Activated naive CD8-positive, alpha-beta T cell treated with anti-CD3 and anti-CD28 coated beads, Interleukin-2, amount 50 U/mL, for 16 hours (primary cell): ENCODE measurements around the gene IL5.
"Not testable (repeated sequence)": the region's sequence is repeated elsewhere in the genome, so short reads cannot be mapped to it uniquely, and the experiment has no call there.

Experiments
- DNase-seq: peaks from one replicate; pipeline ENCODE4 v3.0.0-alpha.2; 2020; ENCODE audit warnings: low read depth, low spot score

The IL5 gene

DNA sequence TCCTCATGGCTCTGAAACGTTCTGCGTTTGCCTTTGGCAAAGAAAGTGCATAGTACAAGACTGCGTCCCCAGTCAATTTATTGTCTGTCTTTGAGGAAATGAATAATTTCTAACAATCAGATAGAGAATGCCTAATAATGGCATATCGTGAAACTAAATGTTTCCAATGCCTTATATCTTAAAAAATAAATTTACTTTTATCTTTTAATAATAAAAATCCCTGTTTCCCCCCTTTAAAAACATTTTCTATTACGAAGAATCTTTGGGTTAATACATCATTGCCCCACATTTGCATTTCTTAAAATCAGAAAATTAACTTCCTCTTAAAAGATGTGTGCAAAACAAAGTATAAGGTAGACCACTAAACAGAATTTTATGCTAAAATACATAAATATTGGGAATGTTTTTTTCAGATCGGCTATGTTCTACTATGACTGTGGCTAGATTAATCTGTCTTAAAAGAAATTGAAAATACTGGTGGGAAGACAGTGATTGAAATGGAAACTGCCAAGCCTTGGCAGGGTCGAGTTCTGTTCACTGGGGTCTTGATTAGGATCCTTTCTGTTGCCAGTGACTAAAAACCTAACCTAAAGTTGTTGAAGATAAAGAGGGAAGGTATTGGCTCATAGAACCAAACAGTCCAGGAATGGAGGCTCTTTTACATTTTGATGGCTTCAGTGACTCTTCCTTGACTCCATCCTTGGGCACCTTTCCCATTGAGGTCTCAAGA, at the start of gene IL5:
IL5 (minus strand) TSS at position 51 of the 730 bp plus-strand sequence; CDS start at position 7, 44 bp downstream.
- DNase-seq, result no peak

DNA sequence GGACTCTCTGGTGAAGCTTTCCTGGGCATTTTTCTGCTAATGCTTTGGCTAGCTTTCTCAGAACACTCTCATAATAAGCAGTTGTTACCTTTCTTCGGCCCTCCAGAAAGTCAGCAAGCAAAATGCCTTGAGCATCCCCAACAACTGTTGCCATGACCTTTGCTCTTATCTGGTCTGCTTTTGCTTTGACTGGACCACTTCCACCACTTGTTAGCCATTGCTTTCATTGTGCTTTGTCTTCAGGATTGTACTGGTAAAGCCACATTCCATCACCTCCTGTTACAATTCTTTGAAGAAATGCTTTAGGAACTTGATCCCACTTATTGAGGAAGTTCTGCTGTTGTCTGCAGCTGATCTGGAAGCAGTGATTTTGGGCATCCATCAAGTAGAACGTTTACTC, 49.2 kb upstream of the IL5 start:
- DNase-seq, result no peak

DNA sequence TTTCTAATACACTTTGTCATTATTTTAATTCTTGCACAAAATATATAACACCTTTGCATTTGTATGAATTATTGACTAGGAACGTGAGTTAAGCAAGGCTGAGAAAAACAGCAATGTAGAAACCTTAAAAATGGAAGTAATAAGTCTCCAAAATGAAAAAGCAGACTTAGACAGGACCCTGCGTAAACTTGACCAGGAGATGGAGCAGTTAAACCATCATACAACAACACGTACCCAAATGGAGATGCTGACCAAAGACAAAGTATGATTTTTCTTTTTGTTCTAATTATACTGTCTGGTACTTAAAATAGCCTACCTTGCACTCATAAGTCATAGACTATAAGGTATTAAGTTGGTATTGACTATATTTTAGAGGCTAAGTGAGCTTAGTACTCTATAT, 47.8 kb upstream of the IL5 start:
- no peak for DNase-seq

DNA sequence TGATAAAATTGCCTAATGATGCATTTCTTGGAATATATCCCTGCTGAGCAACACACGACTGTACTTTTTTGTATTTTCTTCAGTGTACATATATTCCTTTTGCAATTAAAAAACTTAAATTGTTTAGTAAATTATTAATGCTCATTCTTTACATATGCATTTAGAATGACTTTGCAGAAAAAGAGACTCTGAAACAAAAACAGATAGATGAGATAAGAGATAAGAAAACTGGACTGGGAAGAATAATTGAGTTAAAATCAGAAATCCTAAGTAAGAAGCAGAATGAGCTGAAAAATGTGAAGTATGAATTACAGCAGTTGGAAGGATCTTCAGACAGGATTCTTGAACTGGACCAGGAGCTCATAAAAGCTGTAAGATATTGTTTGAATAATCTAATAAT, 46.1 kb upstream of the IL5 start:
- DNase-seq, result no peak

DNA sequence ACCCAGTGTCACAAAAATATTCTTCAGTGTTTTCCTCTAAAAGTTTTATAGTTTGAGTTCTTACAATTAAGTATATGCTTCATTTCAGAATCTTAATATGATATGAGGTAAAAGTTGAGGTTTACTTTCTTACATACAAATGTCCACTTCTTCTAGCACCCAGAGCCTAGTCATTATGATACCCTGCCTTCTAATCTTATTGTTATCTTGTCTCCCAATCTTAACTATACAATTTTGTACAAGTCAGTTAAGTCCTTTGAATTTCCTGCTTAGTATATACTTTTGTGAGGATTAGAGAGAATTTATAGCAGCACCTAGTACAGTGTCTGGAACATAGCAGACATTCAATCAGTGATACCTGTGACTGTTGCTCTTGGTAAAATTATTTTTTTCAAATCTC, 42.7 kb upstream of the IL5 start:
- DNase-seq, result no peak

DNA sequence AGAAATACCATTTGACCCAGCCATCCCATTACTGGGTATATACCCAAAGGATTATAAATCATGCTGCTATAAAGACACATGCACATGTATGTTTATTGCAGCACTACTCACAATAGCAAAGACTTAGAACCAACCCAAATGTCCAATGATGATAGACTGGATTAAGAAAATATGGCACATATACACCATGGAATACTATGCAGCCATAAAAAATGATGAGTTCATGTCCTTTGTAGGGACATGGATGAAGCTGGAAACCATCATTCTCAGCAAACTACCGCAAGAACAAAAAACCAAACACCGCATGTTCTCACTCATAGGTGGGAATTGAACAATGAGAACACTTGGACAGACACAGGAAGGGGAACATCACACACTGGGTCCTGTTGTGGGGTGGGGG, 41.2 kb upstream of the IL5 start:
- DNase-seq, result not testable (repeated sequence)

DNA sequence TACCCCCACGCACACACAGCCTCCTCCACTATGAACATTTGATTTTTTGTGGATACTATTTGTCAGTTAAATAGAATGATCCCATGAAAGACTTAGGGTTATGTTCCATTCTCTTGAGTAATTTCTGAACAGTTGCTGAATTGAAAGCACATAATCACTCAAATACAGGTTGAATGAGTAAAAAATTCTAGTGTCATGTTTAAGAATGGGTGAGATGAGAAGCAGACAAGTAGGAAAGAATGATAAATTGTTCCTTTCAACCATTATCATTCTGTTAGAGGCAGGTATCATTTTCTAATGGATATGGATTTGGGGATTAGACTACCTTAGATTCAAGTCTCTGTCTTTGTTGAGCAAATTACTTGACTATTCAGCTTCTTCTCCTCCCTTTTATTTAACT, 32.8 kb upstream of the IL5 start:
- DNase-seq, result no peak

DNA sequence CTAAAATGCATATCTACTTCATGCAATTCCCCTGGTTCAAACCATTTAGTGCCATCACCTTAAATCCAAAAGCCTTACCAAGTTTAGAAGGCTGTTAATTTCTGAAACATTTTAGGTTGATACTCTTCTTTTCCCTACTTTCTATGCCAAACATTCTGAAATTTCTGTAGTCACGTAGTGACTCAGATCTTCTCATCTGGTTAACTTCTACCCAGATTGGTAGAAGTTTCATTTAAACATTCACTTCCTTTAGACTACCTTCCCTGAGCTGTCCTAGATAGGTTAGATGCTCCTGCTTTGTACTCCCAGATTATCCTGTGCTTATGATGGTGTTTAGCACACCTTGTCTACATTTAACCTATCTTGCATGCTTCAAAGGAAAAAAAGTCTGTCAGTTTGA, 23.3 kb upstream of the IL5 start:
- no peak for DNase-seq

DNA sequence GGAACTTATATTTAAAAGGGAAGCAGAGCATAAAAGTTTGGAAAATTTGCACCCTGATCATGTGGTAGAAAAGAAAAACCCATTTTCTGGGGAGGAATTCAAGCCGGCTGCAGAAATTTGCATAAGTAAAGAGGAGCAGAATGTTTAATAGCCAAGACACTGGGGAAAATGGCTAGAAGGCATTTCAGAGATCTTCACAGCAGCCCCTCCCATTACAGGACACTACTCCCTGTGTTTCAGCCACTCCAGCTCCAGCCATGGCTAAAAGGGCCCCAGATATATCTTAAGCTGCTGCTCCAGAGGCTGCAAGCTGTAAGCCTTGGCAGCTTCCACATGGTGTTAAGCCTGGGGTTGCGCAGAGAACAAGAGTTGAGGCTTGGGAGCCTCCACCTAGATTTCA, 21.2 kb upstream of the IL5 start:
- not testable (repeated sequence) for DNase-seq

DNA sequence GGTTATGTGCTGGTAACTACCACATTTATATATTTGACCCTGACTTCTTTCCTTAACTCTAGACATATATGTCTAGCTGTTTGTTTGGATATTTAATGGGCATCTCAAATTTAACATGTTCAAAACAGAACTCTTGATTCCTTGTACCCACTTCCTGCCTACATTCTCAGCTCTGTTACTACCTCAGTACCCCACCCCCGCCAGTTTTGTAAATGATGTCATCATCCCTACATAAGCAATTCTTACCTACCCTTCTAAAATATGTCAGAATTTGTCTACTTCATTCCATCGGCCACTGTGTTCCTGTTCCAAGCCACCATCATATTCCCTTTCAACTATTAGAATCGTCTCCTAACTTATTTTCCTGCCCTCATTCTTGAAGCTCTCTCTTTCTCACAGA, 18.3 kb upstream of the IL5 start:
- DNase-seq, result no peak

DNA sequence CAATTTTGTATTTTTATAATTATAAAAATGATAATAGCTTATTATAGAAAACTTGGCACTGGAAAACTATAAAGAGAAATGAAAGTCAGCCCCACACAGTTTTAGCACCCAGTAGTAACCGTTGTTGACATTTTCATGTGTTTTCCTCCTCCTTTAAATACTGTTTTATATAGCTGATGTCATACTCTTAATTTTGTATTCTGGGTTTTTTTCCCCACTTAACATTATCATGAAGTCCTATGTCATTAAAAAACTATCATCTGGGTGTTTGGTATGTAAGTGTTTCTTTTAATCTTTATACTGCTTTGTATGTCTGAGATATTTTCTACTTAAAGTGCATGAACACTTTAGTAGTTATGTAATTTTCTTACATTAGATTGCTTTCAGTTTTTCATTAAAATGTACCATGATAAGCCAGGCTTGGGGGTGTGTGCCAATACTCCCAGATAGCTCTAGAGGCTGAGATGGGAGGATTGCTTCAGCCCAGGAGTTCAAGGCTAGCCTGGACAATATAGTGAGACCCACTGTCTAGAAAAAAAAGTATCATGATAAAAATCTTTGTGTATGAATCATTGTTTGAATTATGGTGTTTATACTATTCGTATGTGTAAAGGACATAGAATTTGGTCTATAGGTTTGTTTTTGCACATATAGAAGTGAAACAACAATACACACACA, 16.2 kb upstream of the IL5 start:
- no peak for DNase-seq

DNA sequence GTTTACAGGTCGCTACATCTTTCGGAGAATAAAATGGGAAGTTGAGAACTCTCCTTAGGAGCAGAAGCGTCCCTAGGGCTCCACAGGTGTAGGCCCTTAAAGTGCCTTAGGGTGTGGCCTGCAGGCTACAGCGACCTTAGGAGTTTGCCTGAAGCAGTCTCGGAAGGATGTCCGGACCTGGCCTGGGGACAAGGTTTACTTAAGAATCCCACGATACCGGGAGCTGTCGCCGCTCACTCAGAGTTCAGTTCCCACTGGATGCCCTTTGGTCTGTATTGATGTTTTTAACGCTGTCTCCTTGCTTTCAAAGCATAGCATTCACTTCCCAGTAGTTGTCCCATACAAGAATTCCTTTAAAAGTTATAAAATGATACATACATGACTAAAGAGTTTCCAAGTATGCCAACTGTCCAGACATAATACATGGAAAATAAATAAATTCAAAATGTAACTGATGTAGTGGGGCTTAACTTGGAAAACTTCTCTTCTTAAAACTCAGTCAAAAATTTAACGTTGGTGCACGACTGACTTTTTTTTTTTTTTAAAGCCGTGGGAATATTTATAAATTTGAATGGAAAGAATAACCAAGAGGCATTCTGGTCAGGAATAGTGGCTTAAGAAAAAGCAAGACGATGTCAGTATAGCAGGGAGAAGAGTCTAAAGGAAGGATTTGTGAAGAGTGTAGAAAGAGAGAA, 14.3 kb upstream of the IL5 start:
- DNase-seq, result no peak

DNA sequence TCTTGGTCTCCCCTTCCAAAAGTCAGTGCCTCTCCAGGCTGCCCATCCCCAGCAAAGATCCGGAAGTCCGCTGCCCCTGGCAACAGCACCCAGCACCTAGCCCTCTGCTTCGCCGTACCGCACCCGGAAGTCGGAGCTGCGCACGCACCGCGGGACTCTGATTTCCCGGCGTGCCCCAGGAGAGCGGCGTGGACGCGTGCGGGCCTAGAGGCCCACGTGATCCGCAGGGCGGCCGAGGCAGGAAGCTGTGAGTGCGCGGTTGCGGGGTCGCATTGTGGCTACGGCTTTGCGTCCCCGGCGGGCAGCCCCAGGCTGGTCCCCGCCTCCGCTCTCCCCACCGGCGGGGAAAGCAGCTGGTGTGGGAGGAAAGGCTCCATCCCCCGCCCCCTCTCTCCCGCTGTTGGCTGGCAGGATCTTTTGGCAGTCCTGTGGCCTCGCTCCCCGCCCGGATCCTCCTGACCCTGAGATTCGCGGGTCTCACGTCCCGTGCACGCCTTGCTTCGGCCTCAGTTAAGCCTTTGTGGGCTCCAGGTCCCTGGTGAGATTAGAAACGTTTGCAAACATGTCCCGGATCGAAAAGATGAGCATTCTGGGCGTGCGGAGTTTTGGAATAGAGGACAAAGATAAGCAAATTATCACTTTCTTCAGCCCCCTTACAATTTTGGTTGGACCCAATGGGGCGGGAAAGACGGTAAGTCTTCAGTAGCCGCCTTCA, 13.6 kb upstream of the IL5 start, which contains the start of gene RAD50:
RAD50 (plus strand) TSS at position 215 of the 715 bp plus-strand sequence; CDS start at position 563, 348 bp downstream.
- DNase-seq, result peak; percentile 89

DNA sequence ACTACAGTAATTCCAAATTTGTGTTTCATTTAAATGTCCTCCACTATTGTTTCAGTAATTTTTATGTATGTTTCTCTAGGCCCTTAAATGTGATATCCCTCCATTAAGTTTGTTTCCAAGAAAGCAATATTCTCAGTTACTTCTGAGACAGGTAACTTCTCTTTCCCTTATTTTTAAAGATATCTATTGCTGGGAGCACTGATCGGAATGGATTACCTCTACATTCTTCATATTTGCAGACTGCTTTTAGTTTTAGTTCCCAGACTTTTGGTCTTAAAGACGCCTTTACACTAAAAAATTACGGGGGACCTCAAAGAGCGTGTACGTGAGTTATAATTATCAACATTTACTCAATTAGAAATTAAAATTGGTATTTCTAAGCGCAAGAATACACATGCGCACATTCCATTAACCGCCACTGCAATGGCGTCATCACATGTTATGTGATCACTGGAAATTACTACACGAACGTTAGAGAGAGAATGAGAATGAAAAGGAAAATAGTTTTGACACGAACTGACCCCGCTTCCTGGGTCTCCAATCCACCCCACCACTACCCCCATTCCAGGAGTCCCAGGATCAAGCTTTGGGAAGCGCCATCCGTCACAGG, 12.9 kb upstream of the IL5 start:
- no peak for DNase-seq

DNA sequence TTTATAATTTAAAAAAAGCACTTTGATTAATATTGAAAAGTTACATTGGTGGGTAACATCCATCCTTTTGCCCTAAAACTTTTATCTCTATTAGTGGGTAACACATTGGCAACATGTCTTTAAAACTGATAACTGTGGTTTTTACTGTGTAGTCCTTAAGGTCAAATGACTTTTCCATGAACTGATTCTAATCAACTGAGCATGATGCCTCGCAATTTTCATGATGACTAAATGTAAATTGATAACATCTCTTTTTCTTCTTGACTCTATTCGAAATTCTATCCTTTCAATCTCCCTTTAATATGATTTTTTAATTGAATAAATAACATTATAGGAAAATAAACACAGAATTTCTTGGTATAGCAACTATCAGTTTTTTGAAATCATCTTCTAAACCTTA, 6.3 kb upstream of the IL5 start:
- no peak for DNase-seq

DNA sequence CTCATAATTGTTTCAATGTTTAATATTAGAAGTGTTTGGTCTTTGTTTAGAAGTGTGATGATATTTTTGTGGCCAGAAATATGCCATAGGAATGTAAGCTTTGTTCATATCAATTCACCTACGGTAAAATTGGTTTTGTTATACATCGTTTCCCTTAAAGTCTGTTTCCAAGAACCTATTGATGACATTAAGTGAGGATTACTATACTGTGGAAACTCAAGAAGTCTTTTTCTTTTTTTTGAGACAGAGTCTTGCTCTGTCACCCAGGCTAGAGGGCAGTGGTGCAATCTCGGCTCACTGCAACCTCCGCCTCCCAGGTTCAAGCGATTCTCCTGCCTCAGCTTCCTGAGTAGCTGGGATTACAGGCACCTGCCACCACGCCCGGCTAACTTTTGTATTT, 5.5 kb upstream of the IL5 start:
- DNase-seq, result not testable (repeated sequence)

DNA sequence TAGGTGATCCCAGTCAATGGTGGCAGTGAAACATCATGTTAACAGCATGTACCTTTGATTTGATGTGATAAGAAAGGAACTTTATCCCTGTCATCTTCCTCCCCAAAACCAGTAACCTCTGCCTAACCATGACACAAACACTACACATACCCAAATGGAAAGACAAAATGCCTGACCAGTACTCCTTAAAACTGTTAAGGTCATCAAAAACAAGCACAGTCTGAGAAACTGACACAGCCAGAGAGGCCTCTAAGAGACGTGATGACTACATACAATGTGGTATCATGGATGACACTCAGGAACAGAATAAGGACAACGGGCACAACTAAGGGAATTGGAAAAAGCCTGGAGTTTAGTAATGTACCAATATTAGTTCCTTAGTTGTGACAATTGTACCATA, 3.9 kb upstream of the IL5 start:
- no peak for DNase-seq

DNA sequence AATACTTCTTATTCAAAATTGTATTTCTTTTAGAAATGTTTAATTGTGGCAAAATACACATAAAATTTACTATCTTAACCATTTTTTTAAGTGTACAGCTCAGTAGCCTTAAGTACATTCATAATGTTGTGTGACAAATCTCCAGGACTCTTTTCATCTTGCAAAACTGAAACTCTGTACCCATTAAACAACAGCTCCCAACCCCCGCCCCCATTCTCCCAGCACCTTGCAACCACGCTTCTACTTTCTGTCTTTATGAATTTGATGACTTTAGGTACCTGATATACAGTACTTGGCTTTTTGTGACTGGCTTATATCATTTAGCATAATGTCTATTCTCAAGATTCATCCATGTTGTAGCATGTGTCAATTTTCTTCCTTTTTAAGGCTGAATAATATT, 2.8 kb upstream of the IL5 start:
- no peak for DNase-seq

DNA sequence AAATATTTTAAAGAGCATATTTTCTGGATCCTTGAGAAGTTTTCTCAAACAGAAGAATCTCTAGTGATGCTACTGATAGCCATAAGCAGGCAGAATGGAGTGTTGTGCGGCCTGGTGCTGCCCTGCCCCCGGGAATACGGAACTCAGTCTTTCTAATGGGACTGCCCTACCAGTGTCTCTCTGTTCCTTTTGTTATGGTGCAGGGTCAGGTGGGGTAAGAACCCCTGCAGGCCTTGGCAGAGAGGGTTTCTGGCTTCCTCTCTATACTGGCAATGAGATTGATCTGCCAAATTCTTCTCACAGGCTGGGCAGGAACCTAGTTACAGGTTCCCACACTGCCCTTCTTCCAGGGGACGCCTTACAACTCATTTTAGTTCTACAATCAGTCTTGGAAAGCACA, 2.6 kb downstream of the IL5 start:
- no peak for DNase-seq

DNA sequence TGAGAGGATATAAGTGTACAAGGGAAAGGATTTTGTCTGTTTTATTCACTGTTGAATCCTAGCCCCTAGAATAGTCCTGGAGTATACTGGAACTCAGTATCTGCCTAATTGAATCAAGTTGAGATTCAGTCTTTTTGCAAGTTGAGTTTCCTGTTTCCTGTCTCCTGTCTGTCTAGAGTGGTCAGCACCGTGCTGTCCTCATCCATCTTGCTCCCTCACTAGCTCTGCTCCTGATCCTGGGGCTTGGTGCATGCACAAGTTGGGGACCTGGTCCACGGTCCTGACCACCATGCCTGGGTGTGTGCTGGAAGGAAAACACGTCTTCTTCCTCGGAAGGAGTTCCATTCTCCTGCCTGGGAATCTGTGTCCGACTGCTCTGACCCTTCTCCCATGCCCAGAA, 3.2 kb downstream of the IL5 start:
- no peak for DNase-seq

DNA sequence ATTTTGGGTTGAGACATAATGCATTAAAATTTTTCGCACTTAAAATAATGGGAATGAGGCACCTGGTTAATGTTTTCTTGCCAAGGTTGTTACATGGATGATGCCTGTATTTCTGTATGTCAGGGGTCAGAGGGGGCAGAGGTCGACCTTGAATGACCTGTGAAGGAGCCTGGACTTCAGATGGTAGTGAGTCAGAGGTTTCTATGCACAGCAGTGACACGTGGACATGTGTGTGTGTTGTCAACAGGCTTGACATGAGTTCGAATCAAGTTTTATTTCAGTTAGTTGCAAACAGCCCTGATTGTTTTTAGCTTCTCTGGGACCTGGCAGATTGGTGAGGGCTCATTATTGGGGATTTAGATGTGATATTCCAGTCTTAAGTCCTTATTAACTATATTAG, 3.6 kb downstream of the IL5 start:
- no peak for DNase-seq

DNA sequence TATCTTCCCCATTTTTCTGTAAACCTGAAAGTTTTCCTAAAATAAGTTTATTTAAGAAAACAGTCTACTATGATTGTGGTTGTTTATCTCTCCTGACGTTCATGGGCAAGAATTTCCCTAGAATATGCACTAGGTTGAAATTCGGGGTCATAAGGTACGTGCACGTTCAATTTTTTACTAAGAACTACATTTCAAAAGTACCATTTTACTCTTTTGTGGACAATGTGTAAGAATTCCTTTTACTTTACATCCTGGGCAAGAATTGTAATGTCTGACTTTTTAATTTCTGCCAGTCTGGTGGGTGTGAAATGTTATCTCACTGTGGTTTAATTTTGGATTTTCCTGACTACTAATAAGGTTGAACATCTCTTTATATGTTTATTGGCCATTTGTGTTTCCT, 12.4 kb downstream of the IL5 start:
- DNase-seq, result no peak
